ENCODE data around the gene RPP30.
A peak's percentile ranks its signal among the peaks of the same experiment; 100 is the strongest.
"Not testable (repeated sequence)": the region's sequence is repeated elsewhere in the genome, so short reads cannot be mapped to it uniquely, and the experiment has no call there.

Gene RPP30

DNA sequence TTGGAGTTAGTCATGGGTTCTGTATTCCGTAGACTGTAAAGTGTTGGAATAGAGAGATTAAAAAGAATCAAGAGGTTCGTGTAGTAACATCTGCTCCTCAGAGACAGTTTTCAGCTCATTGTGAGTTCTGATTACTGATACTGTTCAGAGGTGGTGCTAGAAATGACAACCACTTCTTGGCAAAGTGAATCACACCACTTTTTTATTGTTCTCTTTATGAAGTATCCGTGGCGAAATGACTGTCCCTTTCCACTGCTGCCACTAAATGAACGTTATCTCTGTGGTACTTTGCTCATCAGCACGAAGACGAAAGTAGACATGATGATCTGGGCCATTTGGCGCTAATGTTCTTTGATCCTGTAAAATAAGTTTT is 860 bp downstream of the RPP30 start:
- DNase-seq, result peak; percentile 7 to 27

DNA sequence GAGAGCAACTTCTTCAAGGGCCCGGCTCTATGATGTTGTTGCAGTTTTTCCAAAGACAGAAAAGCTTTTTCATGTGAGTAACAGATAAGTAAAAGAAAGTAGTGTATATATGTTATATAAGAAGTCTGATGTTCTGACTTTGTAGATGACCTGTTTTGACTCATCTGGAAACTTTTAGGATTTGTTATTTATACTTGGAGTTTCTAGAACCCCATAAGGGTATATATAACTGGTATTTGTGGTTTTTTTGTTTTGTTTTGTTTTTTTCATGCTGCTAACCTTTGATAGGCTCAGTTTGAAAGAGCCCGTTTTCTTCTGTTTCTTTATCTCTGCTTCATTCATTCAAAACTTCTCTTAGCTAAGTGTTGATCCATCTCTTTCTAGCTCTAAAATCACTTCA is 7.3 kb downstream of the RPP30 start:
- no peak for DNase-seq

DNA sequence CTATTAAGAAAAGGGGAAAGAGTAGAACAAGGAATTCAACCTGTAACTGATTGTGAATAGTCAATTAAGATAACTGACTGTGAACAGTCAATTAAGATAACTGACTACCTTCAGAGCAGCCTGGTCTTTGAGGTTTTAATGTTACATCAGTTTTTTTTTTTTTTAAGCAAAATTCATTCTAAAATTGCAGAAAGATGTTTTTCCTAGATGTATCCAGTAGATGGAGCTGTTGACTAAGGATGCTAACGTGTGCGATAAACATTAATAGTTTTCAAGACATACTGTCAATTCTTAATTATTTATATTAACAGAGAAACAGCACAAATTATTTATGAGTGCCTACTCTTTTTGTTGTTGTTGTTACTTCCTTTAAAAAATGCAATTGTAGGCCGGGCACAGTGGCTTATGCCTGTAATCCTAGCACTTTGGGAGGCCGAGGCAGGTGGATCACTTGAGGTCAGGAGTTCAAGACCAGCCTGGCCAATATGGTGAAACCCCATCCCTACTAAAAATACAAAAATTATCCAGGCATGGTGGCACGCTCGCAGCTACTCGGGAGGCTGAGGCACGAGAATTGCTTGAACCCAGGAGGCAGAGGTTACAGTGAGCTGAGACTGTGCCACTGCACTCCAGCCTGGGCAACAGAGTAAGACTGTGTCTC is 8.4 kb downstream of the RPP30 start:
- DNase-seq, result not testable (repeated sequence)

DNA sequence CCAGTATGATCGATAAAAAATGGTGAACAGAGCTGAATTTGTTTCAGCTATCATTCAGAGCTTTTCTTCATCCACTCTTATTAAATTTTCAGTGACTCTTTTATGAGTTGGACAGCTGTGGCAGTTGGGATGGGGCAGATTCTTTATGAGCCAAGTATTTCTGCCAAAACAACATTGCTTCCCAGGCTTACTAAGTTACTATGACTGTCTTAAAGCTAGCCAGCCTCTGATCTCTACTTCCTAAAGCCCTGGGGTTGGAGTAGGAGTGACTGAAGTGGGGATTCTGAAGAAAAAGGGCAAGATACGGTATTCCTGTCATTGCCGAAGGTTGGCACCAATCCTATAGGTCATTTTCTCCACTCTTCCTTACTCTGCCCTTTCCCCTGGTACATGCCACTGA is 12.7 kb downstream of the RPP30 start:
- DNase-seq, result no peak

DNA sequence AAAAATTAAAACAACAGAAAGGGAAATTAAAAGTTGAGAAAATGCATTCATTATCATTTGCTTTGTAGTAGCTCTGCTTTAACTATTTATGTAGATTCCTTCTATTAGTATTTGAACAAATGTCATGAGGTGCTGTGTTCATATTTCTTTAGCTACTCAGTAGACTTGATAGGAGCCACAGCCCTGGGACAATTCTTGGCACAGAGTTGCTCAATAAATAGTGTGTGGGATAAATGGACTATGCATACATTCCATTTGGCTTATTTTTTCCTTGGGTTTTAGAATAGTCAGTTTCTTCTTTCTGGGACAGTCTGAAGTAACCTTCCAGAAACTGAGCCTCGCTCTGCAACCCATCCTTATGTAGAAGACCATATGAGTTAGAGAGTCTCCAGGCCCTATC is 13.4 kb downstream of the RPP30 start:
- DNase-seq, result no peak

DNA sequence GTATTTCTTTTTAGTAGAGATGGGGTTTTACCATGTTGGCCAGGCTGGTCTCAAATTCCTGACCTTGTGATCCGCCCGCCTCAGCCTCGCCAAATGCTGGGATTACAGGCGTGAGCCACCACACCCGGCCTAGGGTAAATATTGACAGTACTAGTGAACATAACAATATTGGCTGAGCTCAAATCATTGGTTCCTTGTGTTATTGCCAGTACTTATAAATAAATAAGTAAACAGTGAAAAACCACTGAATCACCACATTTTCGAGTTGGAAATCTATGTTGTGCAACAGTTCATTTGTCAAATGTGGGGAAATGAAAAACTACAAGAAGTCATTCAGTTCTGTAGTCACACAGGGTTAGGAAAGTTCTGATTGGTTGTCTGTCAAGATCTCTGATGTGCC is 15.8 kb downstream of the RPP30 start:
- no peak for DNase-seq

DNA sequence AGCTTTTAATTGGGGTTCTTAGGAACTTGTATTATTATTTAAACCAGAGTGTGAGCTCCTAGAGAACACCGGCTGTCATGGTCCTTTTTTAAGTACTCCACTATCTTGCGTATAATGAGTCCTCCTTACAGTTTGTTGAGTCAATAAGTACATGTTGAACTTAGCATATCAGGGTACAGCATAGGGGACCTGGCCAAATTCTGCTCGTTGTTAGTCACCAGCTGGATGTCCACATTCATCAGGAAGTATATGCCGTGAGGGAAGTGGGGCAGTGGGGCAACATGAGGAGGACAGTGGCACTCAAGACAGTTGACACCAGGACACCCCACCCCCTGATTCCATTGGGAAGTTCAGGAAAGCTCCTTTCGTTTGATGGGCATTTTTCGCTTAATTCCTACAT is 16.6 kb downstream of the RPP30 start:
- DNase-seq, result no peak

DNA sequence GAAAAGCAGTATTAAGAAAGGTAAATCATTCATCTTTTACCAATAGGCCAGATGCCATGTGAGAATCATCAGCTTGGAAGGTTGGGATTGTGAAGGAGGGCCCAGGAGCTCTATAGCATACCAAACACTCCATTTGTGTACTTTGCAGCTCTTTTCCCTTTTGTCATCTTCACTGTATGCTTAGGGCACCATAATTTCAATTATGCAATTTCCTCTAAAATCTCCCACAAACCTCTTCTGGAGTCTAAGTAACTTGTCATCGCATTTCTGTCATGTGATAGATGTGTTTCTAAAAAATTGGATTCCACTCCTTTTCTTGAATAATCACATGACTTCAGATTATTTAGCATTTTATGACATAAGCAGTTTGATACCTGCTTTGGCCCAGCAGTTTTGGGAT is 17.9 kb downstream of the RPP30 start:
- DNase-seq, result no peak

DNA sequence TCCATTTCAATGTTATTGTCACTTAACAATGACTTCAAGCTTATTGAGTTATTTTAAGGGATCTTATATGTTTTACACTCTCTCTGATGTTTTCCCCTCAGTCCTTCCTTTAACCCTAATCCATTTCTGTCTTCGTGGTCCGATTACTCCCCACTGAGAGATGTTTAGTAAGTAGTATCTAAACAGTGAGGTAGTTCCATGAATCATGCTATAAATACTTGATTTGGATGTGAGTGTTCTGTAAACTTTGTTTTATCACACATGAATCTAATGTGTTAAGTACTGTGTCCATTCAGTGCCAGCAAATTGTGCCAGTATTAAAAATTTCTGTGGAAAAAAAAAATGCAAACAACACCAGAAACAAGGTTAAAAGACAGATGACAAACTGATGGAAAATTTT is 18.6 kb downstream of the RPP30 start:
- no peak for DNase-seq

DNA sequence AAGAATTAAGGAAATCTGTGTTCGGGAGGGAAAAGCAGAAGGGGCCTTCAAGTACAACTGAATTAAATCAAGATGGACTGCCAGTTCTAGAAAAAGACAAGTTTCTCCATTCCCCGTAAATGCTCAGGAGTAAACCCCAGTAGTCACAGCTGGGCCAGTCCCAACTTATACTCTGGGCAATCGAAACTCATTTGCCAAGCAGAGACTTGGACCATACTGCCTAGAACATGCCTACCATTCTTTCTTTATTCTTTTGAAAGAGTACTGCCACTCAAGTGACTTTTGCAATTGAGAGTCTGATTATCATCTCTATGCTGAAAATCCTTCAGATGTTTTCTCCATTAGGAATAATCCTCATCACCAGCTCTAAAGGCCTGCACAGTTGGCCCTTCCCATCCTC is 21.4 kb downstream of the RPP30 start:
- no peak for DNase-seq

DNA sequence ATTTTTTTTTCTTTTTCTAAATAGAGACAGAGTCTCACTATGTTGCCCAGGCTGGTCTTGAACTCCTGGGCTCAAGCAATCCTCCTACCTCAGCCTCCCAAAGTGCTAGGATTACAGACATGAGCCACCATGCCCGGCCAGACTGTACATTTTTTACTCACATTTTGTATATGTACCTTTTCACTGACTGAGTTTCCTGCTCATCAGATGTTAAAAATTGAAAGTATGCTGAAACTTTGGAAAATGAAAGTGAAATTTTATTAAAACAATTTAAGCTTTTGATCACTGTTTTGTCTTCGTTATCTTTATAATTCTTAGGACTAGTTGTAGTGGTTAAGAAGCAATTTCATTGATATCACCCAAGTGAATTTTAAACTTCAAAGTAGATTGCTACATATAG is 25.1 kb downstream of the RPP30 start:
- DNase-seq, result not testable (repeated sequence)

DNA sequence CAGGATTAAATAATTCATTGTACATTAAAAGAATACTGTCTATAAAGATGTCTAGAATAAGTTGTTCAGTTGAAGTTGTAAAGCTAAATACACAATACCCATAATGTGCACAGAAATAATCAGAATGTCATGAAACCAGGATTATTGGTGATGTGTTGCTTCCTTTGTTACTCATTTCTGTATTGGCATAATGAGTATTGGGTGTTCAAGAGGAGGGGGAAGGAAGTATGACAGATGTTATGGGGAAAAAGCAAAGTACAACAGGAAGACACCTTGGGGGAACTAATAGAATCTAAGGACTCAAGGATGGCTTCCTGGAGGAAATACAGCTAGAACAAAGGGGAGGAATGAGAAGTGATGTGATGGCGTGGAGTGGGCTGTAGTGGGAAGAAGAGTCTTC is 34.2 kb downstream of the RPP30 start:
- no peak for DNase-seq

DNA sequence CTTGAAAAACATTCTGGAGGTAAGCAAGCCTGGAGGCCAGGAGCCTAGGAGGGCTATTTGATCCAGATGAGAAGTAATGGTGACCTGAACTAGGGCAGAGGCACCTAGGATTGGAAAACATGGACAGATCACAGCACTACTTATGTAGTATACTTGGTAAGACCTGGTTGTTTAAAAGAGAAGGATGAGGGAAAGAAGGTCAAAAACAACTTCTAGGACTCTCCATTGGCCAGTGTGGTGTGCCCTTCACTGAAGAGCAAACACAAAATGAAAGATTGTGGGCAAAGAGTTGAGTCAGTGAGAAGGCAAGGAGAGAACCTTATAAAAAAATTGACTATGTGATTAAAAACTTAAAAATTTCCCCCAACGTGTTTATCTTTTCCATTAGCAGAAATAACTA is 34.8 kb downstream of the RPP30 start:
- no peak for DNase-seq

DNA sequence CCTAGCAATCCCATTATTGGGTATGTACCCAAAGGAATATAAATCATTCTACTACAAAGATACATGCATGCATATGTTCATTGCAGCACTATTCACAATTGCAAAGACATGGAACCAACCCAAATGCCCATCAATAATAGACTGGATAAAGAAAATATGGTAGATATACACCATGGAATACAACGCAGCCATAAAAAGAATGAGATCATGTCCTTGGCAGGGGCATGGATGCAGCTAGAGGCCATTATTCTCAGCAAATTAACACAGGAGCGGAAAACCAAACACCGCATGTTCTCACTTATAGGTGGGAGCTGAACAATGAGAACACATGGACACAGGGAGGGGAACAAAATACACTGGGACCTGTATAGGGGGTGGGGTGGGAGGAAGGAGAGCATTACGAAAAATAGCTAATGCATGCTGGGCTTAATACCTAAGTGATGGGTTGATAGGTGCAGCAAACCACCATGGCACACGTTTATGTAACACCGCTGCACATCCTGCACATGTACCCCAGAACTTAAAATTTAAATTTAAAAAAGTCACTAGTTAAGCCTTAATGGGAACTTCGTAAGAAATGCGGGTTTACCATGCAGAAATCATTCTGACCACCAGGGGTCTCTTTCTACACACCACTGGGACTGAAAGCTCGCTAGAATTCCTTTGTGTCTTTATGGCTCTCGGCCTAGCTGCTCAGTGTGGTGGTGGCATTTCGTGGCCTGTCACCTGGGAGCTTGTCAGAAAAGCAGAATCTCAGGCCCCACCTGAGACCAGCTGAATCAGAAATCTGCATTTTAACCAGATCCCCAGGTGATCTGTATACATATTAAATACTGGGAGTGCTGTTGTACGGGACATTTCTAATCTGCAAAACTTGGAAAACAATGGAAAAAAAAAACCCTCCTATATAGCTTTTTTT is 39.6 kb downstream of the RPP30 start:
- DNase-seq, result peak; percentile 24 to 55

DNA sequence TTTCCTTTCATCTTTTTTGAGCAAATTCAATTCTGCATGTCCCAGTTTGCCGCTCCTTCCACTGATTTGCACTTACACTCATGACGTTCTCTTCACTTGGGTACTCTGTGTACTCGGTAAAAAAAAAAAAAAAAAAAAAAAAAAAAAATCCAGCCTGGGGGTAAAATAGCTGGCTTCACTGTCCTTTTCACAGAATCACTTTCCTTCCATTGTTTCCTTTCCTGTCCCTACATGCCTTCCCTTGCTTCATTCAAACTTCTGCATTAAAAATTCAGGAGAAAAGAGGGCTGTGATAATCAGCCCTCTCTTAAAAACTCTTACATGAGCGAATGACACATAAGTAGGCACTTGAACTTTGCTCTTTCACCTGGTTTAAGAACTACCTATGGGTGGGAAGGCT is 40.4 kb downstream of the RPP30 start:
- DNase-seq, result no peak

DNA sequence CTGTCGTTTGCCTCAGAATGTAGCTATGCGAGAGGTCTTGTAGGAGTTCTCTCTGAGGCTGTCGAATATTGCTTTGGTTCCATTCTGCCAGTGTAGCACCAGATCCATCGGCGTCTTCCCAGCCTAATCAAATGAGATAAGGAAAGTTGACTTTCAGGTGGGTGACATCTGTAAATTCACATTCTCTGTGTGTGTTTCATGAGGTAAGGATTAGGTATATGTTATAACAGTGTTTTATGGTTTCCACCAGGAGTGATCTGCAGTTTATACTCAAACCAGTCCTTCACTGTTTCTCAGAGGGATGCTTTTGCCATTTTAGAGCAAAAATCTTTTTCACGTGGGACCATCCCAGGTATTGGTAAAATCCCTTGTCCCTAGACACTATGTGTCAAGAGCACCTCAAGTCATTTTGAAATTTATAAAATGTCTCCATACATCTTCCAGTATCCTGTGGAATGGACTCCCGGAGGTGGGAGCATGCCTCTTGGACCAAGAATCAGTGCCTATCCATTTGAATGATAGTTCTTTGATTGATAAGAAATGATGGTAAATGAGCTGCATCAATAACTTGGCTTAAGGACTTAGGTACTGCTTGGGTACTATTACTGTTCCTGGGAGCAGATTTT is 41.2 kb downstream of the RPP30 start:
- DNase-seq, result no peak

DNA sequence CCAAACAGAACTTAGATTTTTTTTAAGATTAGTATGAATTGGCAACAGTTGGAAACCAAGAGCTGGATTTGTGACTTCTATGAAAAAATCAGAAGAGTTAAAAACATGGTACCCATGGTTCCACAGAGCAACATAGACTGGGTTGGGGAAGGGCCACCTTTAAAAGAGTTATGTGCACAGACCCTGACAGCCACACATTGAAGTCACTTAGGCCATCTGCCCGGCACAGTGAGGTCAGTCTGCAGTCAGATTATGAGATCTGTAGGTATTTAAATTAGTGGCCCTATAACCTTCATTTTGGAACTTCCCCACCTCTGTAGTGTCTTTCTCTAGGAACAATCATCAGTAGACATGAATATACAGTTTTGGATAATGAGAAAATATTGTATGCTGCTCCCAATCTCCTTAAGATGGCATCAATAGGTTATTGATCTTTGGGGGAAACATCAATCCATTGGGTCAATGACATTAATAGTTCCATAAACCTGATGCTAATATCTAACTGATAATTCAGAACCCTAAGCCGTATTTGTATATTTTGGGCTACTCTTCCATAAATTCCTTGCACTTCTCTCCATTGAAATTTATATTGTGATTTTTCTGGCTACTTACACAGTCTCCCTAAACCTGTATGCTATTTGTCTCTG is 42.1 kb downstream of the RPP30 start:
- no peak for DNase-seq

DNA sequence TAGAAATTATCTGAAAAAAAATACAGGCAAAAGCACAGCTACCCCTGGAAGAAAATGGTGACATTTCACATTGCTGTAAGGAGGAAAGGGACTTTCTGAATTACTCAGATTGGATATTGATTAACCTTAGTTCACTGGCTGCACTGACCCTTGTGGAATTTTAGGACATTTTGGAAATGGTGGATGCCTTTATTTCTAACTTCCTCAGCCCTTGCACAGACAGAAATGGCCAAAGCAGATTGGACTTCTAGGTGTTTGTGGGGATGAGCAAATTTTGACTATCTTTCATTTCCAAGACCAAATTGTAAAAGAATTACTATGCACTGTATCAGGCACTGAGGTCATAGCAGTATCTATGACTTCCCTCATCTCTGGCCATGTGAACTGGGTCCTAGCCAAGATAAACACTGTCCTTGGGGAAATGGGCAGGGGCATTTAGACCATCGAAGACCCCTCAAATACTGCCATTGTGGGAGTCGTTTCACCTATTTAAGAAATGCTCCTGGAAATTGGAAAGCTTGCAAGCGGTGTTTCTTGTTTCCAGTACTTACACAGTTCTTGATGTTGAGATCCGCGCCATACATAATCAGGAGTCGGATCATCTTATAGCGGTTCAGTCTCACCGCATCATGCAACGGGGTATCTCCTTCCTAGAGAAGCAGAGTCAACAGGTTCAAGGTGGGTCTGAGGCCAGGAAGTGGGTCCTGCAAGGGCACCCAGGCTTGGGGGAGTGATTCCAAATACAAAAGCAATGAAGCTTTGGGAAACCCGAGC is 43.4 kb downstream of the RPP30 start:
- no peak for DNase-seq

DNA sequence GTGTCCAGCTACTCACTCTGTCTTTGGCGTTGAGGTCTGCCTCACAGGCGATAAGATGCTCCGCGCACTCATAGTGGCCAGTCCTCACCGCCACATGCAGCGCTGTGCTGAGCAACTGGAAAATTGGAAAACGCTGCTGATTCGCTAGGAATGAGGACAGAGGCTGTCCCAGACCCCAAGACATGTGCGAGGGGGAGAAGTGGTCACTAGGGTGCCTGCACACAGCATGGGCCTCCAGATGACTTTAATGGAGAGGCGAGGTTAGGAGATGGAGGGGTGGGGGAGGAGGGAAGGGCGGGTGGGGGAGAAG is 43.9 kb downstream of the RPP30 start:
- DNase-seq, result no peak

DNA sequence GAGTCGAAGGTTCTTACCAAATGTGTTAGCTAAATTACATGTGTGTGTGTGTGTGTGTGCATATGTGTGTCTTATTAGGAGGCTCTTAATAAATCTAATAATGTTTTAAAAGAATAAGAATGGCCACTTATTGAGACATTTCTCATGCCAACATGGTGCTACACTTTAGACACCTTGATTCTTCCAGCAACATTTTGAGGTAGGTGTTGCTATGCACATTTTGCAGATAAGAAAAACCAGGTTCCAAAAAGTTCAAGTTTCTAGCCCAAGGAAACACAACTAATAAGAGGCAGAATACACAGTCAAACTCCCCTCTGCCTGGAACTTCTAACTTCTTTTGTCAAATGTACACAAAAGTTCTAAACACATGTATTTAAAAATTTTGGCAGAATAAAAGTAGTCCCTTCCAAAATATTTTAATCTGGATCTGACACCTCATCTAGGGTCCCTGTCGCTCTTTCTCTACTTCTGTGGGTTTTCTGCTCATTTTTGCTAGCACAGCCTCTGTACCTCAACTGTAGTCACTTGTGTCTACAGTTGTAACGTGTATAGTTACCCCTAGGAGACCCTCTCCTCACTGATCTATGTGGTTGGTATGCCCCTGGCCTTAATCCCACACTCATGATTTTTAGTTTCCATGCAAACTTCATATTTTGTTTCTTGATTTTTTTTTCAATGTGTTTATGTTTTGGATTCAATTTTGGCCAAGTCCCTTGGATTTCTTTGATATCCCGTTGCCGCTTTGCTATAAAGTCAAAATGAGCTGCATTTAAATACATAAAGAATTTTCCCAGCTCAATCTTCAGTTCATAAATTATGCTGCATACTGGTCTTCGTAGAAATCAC is 44.8 kb downstream of the RPP30 start:
- DNase-seq, result no peak

DNA sequence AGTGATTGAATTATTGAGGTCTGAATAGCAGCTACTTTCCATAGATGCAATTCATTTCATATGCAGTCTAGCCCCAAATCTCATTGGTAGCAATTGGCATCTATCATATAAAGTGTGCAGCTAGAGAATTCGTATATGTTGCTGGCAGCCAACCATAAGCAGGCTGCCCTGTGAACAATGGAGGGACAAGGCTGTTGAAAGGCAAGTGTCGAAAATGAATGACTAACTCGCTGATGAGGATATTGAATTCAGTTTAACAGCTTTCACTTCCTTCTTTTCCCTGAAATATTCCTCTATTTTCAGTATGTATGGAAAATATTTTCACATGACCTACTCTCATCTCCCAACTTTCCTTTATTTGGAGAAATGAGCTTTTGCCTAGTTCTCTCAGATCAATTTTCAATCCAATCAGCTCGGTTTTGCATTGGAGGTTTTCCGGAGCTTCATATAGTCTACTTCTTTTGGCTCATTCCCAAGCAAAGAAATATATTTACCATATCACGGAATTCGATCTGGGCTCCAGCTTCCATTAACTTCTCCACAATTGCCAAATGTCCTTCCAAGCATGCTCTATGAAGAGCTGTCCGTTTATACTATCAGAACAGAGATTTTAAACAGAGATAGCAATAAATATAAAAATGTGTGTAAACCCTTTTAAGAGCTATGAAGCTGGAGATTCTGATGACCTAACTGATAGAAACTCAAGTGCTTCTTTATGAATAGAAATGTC is 45.6 kb downstream of the RPP30 start:
- DNase-seq, result no peak

Measured in stimulated activated CD4-positive, alpha-beta T cell treated with anti-CD3 and anti-CD28 coated beads, Interleukin-2, amount 100 ng/mL, for 24 hours (primary cell).